OCI-LY7 (cell line): ENCODE measurements around the gene MAGEC3. TPM values are rescaled to one million over a fixed set of nuclear protein-coding genes. Genes with fewer than 3 reads are reported as not detected.

ENCODE experiments used
- BruUV-seq: library from RNA; stranded (reverse); fragments of 400-500 nt; replicated peaks from 2 replicates; lab custom pipeline; 2021; lab: Mats Ljungman, UMichigan
- CTCF ChIA-PET: fragments of 300-600 bp; sonication (Branson Sonifier 250); formaldehyde crosslinking; loops from one replicate; lab custom pipeline; 2022; ENCODE audit warnings: antibody characterized with exemption; ENCODE audit not compliant: unreplicated experiment; lab: Charles Lee
- POLR2A ChIA-PET: fragments of 300-600 bp; sonication (Branson Sonifier 250); formaldehyde crosslinking; loops from one replicate; lab custom pipeline; 2022; ENCODE audit warnings: antibody characterized with exemption; lab: Charles Lee
- DNase-seq: peaks from one replicate; pipeline ENCODE4 v3.0.0-alpha.2; 2015; ENCODE audit warnings: low spot score
- H2AFZ ChIP-seq: fragments of 200-600 bp; sonication (generic), shearing (Covaris generic); 2 replicates; pipeline ENCODE4 v1.6.1; 2014; ENCODE audit warnings: mild to moderate bottlenecking, antibody characterized with exemption, low read length, moderate library complexity
- H3K27ac ChIP-seq: fragments of 200-600 bp; sonication (generic); 2 replicates; pipeline ENCODE4 v1.5.1; 2014; ENCODE audit warnings: mixed run types, low read depth, mild to moderate bottlenecking, moderate library complexity, low read length, inconsistent platforms; ENCODE audit not compliant: poor library complexity, severe bottlenecking
- H3K36me3 ChIP-seq: fragments of 200-600 bp; sonication (generic); 2 replicates; pipeline ENCODE4 v1.6.1; 2014; ENCODE audit warnings: mild to moderate bottlenecking, antibody characterized with exemption, low read length, moderate library complexity, mixed read lengths; ENCODE audit not compliant: insufficient read depth
- H3K4me1 ChIP-seq: fragments of 200-600 bp; sonication (generic); 2 replicates; pipeline ENCODE4 v1.5.1; 2014; ENCODE audit warnings: mild to moderate bottlenecking, low read length; ENCODE audit not compliant: insufficient read depth, poor library complexity, severe bottlenecking
- H3K4me2 ChIP-seq: fragments of 200-600 bp; sonication (generic); 2 replicates; pipeline ENCODE4 v1.6.1; 2014; ENCODE audit warnings: mild to moderate bottlenecking, low read length
- H3K4me3 ChIP-seq: fragments of 200-600 bp; sonication (generic); 2 replicates; pipeline ENCODE4 v1.5.1; 2014; ENCODE audit warnings: mild to moderate bottlenecking, low read depth, low read length; ENCODE audit not compliant: poor library complexity, severe bottlenecking
- H3K79me2 ChIP-seq: fragments of 200-600 bp; sonication (generic); 2 replicates; pipeline ENCODE4 v1.6.1; 2016; ENCODE audit warnings: low read depth, mild to moderate bottlenecking, low read length, moderate library complexity, mixed read lengths; ENCODE audit not compliant: insufficient read depth
- H3K9me2 ChIP-seq: fragments of 200-600 bp; sonication (generic); 2 replicates; pipeline ENCODE4 v1.6.1; 2016; ENCODE audit warnings: mild to moderate bottlenecking, low read length, mixed read lengths; ENCODE audit not compliant: insufficient read depth
- H3K9me3 ChIP-seq: fragments of 200-600 bp; sonication (generic); 2 replicates; pipeline ENCODE4 v1.6.1; 2014; ENCODE audit warnings: mild to moderate bottlenecking, mixed run types, low read length, mixed read lengths
- H4K20me1 ChIP-seq: fragments of 200-600 bp; sonication (generic); 2 replicates; pipeline ENCODE4 v1.6.1; 2014; ENCODE audit warnings: mild to moderate bottlenecking, antibody characterized with exemption, low read length, moderate library complexity, mixed read lengths; ENCODE audit not compliant: insufficient read depth
- EZH2phosphoT487 ChIP-seq: fragments of 200-600 bp; sonication (generic); IDR thresholded peaks from 2 replicates; pipeline ENCODE4 v1.6.1; 2018; ENCODE audit warnings: low read depth, borderline replicate concordance, mild to moderate bottlenecking, mixed run types, antibody characterized with exemption, low read length, moderate library complexity, mixed read lengths
- intact Hi-C: fragments of 100-400 bp; cut with micrococcal nuclease; formaldehyde crosslinking; loops from one replicate; pipeline ENCODE4 v1.10.0; 2022; ENCODE audit not compliant: unreplicated experiment
- total RNA-seq, 2 experiments: library from RNA; depleted of rRNA in 1 of 2; stranded (reverse); fragments of >200 nt in 1 of 2; shearing (Covaris generic) in 1 of 2; gene quantifications; 2 replicates each; pipeline ENCODE4 v1.2.3, GENCODE V29; 2014 to 2022
- TF ChIP-seq, protein P1 (sequence below): fragments of 200-600 bp; sonication (generic); conservative IDR thresholded peaks from 2 replicates; pipeline ENCODE4 v1.5.1; 2014; ENCODE audit warnings: mild to moderate bottlenecking, antibody characterized with exemption, low read length, moderate library complexity, mixed read lengths

The MAGEC3 gene
- total RNA-seq, 2 experiments from 2014 or later: not detected

DNA sequence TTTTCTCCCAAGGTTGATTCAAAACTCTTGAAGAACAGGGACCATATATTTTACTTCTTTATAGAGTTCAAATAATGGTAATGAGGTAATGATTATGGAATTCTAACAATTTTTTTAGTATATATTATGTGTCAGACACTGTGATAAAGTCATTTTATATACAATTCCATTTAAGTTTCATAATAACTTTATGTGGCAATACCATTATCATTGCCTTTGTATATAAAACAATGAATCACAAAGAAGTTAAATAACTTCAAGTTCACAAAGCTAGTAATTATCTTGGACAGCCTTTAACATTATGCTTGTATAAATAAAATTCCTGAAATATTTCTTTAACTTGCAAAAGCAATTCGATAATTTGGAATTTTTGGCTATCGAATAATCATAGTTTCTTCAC lies 86.2 kb downstream of the MAGEC3 start:
- intact Hi-C loops: no loop called here
- H3K9me3 ChIP-seq: no peaks in the 10 kb centered on the region
- H3K4me3 ChIP-seq: no peak overlapping the region

DNA sequence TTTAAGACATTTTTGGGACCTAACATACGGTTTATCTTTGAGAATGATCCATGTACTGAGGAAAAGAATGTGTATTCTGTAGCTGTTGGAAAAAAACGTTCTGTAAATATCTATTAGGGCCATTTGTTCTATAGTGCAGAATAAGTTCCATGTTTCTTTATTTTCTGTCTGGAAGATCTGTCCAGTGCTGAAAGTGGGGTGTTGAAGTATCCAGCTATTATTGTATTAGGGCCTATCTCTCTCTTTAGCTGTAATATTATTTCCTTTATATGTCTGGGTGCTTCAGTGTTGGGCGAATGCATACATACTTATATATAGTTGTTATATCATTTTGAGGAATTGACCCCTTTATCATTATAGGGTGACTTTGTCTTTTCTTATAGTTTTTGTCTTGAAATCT lies 90.3 kb downstream of the MAGEC3 start:
- Histone ChIP-seq H3K36me3 (no peaks in the 10 kb centered on the region), H3K79me2 (no peaks in the 10 kb centered on the region), H4K20me1 (no peaks in the 10 kb centered on the region), H2AFZ (no peak overlapping the region), H3K9me2 (no peaks in the 10 kb centered on the region), H3K27ac (no peak overlapping the region), H3K9me3 (no peaks in the 10 kb centered on the region), H3K4me1 (no peaks in the 10 kb centered on the region), H3K4me3 (no peak overlapping the region), H3K4me2 (no peak overlapping the region)
- no peak for DNase-seq
- intact Hi-C loops: no loop called here
- TF ChIP-seq, protein P1, sequence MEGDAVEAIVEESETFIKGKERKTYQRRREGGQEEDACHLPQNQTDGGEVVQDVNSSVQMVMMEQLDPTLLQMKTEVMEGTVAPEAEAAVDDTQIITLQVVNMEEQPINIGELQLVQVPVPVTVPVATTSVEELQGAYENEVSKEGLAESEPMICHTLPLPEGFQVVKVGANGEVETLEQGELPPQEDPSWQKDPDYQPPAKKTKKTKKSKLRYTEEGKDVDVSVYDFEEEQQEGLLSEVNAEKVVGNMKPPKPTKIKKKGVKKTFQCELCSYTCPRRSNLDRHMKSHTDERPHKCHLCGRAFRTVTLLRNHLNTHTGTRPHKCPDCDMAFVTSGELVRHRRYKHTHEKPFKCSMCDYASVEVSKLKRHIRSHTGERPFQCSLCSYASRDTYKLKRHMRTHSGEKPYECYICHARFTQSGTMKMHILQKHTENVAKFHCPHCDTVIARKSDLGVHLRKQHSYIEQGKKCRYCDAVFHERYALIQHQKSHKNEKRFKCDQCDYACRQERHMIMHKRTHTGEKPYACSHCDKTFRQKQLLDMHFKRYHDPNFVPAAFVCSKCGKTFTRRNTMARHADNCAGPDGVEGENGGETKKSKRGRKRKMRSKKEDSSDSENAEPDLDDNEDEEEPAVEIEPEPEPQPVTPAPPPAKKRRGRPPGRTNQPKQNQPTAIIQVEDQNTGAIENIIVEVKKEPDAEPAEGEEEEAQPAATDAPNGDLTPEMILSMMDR: no peak
- TF ChIP-seq EZH2phosphoT487: no peak
- BruUV-seq: no TSS peak
- POLR2A ChIA-PET: no interaction called here
- CTCF ChIA-PET: no interaction called here

More for the DNA sequence above, 86.2 kb downstream of the MAGEC3 start:
- H4K20me1 ChIP-seq: no peaks in the 10 kb centered on the region
- CTCF ChIA-PET: no interaction called here
- H3K79me2 ChIP-seq: no peaks in the 10 kb centered on the region
- TF ChIP-seq, protein P1: no peak
- TF ChIP-seq EZH2phosphoT487: no peak
- no peak overlapping the region for H3K4me2 ChIP-seq
- no peak for DNase-seq
- POLR2A ChIA-PET: interaction anchor here (0.6 kb wide), 1 partner anchor 1433 kb away, joined by 3 read pairs; no protein-coding TSS in a partner anchor
- no peak overlapping the region for H3K27ac ChIP-seq
- H3K4me1 ChIP-seq: no peaks in the 10 kb centered on the region
- no peaks in the 10 kb centered on the region for H3K36me3 ChIP-seq
- H3K9me2 ChIP-seq: no peaks in the 10 kb centered on the region
- no TSS peak for BruUV-seq
- H2AFZ ChIP-seq: no peak overlapping the region

DNA sequence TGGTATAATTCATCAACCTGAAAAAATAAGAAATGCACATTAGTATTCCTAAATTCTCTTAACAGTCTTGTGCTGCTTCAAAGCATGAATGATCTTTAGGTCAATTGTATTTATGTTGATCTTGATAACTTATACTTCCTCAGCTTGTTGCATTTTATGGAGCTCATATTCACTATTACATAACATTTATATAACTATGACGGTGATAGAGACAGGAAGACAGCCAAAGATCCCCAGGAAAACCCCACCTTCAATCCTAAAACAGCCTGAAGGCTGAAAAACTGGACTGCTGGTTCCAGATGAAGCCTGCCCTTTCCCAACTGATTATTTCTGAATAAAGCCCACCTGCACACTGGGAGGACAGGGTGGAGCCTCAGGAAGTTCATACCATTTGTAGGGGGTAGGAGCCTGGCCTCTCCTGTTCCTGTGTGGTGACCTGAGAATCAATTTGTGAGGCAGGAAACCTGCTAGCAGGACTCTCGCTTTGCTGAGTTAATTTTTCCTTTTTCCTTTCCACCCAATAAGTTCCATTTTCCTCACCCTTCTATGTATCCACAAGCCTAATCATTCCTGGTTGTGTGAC lies 96.0 kb downstream of the MAGEC3 start:
- Histone ChIP-seq H3K4me1 (no peaks in the 10 kb centered on the region), H3K9me2 (no peaks in the 10 kb centered on the region), H3K4me2 (no peak overlapping the region), H3K27ac (no peak overlapping the region), H2AFZ (no peak overlapping the region), H4K20me1 (no peaks in the 10 kb centered on the region), H3K36me3 (no peaks in the 10 kb centered on the region), H3K9me3 (no peaks in the 10 kb centered on the region), H3K4me3 (no peak overlapping the region), H3K79me2 (no peaks in the 10 kb centered on the region)
- TF ChIP-seq, protein P1: no peak
- no peak for TF ChIP-seq EZH2phosphoT487
- BruUV-seq: no TSS peak
- CTCF ChIA-PET: no interaction called here
- no peak for DNase-seq
- intact Hi-C loops: no loop called here
- POLR2A ChIA-PET: no interaction called here
